CD4-positive, alpha-beta T cell treated with Interleukin-6 at 100 ng/mL for 8 hours (primary cell): ENCODE measurements around the gene ESM1.

Experiments used
- DNase-seq: peaks from one replicate; pipeline ENCODE4 v3.0.0-alpha.2; 2020; ENCODE audit warnings: mixed read lengths, low spot score

ESM1 gene

GRCh38 chr5:54981928-54982327, 3.5 kb downstream of the ESM1 start:
- DNase-seq, result no peak

DNA sequence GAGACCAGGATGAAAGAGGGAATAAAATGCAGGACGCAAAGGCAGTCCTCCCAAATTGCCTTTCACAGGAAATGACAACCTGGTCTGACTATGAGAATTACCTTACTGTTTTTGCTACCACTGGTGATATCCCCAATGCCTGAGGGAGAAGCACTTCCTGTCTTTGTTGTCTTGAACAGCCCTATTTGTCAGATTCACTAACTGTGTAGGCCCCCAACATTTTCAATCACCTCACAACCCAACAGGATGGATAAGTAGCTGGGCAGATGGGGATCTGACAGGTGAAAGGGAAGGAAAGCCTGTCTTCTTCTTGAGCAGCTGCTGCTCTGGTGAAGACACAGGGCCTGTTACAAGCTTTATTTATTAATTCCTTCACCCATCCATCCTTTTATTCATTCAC, 9.7 kb downstream of the ESM1 start:
- DNase-seq, result no peak

GRCh38 chr5:54969856-54970828, 15.3 kb downstream of the ESM1 start:
- no peak for DNase-seq

DNA sequence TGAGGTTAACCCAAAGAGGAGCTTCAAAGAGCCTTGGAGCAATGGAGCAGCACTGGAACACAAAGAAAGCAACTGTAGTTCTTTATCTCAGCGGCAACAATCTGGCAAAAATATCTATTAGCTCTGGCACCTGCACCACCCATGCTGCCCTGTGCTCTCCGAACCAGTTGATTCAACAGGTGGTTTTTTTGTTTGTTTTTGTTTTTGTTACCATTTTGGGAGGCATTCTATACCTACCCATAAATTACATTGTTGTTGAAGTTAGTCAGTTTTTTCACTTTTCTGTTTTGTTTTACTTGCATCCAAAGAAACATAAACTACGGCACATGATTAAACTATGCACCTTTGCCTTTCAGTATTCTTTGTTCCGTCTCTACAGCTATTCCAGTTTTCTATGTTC, 16.2 kb downstream of the ESM1 start:
- DNase-seq, result no peak

DNA sequence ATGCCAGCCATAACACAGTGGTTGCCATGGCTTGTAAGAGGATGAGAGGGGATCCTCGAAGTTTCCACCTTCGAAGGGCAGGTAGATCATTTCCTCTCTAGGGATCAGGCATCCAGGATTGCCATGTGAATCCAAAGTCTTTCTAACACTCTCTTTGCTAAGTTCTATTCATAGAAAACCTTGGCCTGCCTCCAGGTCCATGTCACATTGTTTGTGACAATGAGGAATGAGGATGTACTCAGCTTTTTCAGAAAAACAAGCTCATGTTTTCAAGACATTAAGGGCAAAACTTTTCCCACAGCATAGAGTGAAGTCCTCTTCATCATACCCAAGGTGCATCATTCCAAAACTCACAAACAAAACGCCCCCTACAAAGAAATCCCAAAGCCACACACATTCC, 19.6 kb downstream of the ESM1 start:
- DNase-seq, result no peak

- DNase-seq, result no peak
These were observed 21.0 kb downstream of the ESM1 start for GRCh38 chr5:54964405-54964804.

DNA sequence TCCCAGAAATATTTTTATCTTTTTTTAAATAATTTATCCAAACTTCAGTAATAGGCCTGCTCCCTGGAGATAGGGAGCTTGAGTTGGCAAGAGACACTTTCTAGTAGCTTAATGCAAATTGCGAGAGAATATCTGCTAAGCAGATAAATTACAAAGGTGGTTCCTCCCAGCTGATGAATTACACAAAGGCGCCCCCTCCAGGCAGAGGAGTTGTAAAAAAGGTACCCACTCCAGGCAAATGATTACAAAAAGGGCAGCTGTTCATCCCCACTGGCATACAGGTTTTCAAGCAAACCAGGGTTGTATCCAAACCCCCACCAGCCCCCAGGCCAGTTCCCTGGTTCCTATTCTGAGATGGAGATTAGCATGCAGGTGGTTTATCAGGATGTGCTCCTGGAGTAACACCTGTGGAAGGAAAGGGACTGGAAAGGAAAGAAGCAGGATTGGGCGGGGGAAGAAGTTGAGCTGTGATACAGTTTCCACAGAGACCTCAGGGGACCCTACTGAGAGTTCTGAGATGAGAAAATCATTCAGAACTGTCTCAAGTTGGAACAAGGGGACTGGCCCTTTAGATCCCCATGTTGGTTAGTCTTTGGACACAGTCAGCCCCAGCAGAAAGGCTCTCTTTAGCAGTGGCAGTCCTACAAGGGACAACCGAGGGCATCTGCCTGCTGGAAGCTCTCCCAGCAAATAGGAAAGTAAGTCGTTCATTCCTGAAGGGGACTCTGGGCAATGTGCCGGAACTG, 25.5 kb downstream of the ESM1 start:
- no peak for DNase-seq

- no peak for DNase-seq
These were observed 28.5 kb downstream of the ESM1 start for GRCh38 chr5:54956922-54957321.

DNA sequence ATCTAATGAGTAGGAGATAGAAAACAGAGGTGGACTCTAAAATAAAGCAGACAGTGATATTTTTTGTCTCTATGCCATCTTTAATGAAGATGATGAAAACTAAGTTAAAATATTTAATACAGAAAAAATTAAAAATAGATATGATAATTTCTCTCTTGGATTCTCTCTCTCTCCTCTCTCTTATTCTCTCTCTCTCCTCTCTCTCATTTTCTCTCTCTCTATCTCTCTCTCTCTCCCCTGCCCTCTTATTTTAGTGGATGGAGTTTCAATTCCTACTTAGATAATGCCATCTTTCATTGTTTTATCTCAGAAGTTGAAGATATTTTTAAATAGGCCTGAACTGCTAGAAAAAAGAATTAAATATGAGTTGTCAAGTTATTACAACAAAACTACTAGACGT, 38.2 kb downstream of the ESM1 start:
- no peak for DNase-seq

GRCh38 chr5:54946306-54946819, 39.0 kb downstream of the ESM1 start:
- no peak for DNase-seq

DNA sequence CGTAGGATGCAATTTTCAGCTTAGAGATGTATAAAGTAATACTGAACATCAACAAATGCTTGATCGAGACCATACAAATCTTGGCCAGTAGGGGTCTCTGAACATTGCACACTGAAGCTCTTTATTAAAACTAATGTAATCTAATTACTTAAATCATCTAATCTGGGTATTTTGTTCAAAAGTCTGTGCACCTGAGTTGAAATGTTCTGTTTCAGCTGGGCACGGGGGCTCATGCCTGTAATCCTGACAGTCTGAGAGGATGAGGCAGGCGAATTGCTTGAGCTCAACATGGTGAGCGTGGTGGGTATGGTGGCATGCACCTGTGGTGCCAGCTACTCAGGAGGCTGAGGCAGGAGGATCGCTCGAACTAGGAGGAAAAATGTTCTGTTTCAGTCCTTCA, 41.0 kb downstream of the ESM1 start:
- DNase-seq, result peak; percentile 62

DNA sequence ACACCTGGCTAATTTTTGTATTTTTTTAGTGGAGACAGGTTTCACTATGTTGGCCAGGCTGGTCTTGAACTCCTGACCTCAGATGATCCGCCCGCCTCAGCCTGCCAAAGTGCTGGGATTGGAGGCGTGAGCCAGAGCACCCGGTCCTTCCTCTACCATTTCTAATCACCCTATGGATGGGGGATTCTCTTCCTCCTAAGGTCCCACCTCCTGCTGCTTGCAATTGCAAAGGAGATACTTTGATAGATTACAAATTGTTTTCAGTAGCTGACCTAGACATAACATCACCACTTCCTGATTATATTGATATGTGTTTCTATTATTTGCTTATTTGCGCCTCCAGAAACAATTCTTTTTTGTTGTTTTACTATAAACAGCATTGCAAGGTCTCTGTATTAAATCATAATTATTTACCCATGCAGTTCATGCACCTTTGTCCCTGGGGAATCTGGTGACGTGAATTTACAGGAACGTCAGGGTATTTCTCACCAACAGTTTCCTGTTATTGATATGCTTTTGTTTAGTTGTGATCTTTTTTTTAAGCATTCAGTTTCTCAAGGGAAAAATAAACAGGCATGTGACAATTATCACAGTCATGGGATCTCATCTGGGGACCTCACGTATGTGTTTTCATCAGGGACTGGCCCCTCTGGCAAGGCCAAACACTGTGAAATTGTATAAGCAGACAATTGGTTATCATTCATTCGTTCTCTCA, 43.2 kb downstream of the ESM1 start:
- DNase-seq, result no peak

DNA sequence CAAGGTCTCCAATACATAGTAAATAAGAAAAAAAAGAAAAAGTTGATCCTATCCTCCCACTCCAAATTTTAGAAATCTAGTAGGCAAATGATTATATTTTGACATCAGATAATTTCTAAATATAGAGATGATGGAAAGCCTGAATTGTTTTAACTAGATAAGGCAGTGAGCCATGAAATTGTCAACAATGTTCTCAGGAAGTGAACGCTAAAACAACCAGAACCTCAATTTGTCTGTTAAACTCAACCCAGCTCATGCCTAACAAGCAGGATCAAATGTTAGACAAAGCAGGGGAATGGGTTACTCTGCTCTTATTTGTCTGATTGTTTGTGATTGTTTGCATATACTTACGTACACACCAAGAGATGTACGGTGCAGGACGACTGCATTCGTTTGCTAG, 49.2 kb downstream of the ESM1 start:
- DNase-seq, result no peak

GRCh38 chr5:54932789-54933188, 52.6 kb downstream of the ESM1 start:
- DNase-seq, result no peak

DNA sequence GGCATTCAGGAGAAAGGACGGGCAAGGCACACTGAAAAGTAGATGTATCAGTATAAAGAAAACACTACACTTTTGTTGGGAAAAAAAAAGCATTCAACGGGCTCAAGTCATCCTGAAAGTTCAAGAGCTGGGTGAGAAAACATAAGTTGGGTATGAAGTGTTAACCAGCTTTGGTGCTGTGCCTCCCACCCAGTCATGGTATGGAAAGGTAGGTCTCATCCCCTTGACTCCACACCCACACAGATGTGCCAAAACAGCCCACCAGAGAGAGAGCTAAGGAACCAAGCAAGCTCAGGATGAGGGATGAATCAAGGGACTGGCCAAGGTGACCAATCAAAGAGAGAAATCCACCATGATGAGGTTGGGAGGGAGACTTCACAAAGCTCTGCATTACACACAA, 54.7 kb downstream of the ESM1 start:
- no peak for DNase-seq
